Fibroblast of skin of left quadriceps (primary cell): ENCODE results near the gene DNAJA1.

Experiments
- DNase-seq, 2 experiments: peaks; one replicate each; pipeline ENCODE4 v3.0.0-alpha.2; 2013; ENCODE audit warnings: low read depth in 2 of 2

The DNAJA1 gene

DNA sequence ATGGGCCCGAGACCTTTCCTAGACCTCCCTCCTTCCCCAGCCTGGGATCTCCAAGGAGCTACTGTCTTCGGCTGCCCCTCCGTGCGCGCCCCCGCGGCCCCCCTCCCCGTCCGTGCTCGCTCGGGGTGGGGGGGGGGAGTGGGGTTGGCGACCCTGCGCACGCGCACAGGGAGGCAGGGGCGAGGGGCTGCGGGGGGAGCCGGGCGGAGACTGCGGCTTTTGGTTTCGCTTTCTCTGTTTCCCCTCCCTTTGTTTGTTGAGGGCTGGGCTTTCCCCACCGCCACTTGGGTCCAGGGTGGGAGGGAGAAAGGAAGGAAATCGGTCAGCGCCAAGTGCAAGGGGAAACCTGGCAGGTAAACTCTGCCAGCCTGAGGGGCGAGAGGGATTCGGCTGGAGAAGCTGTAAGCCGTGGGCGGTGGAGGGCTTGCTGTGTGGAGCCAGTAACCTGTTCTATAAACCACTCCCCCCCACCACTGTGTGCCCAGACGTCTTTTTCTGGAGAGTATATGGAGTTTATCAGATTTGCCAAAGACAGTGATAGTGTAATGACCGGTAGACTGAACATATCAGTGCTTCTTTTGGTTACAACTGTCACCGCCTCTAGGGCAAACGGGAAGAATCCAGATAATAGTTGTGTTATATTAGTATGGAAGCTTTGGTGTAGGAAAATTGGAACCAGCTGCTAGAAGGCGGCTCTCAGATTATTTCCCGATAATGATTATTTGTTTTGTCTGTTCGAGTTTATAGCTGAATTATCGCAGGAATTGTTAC lies 684 bp downstream of the DNAJA1 start:
- no peak for DNase-seq

DNA sequence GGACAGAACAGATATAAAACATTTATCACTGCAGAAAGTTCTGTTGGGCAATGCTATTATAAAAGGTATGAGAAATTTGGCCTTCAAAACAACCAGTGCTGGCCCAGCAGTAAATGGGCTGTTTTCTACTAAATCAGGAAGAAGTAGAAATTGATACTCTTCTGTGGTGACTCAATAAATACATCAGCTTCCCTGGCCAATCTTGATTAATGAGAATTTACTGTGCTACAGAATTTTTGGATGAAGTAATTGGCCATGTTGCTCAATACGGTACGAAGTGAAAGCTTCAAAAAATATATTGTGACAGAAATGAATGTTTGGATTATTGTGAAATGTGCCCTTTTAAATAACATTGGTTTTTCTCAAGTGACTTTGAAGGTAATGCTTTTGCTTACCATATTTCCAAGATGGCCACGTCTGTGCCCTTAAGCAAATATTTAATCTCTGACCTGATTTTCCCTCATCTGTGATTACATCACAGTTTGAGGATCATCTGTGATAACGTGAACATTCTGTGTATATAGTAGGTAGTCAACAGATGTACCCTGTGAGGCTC lies 4.2 kb downstream of the DNAJA1 start:
- DNase-seq = no peak

DNA sequence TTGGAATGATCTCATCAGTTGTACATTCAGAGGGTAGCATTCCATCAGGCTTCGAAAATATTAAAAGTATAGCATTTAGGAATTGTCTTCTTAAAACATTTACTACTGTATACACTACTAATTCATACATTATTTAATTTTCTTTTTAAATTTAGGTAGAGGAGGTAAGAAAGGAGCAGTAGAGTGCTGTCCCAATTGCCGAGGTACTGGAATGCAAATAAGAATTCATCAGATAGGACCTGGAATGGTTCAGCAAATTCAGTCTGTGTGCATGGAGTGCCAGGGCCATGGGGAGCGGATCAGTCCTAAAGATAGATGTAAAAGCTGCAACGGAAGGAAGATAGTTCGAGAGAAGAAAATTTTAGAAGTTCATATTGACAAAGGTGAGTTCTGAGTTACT lies 5.2 kb downstream of the DNAJA1 start:
- no peak for DNase-seq

DNA sequence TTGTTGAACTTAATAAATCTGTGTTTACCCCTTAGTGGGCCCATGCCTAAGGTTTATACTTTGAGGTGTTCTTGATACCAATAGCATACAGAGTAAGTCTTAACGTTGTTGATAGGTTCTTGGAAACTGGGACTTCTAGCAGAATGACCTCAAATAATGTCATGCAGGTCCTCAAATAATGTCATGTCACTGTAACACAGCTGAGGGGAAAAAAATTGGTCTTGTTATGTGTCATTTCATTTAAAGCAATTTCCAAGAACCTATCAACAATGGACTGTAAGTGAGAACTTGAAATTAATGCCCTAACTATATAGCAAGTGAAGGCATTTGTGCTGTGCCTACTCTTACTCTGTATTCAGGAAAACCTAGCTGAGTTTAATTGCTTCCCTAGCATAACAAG lies 7.2 kb downstream of the DNAJA1 start:
- no peak for DNase-seq

DNA sequence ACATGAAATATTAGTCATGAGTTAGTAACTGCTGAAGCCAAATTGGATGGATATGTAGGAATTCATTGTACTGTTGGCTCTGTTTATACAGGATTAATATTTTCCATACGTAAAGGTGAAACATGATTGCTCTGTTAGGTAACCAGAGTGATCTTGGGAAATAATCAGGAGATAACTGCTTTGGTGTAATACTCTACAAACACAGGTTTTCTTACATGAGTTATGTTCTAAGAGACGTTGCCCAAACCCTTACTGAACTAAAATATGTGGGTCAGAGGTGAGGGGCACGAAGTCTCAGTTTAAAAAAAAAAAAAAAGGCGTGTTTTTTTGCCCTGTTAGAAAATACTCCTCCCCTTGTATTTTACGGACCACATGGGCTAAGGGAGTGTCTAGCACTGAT lies 7.8 kb downstream of the DNAJA1 start:
- DNase-seq = no peak

DNA sequence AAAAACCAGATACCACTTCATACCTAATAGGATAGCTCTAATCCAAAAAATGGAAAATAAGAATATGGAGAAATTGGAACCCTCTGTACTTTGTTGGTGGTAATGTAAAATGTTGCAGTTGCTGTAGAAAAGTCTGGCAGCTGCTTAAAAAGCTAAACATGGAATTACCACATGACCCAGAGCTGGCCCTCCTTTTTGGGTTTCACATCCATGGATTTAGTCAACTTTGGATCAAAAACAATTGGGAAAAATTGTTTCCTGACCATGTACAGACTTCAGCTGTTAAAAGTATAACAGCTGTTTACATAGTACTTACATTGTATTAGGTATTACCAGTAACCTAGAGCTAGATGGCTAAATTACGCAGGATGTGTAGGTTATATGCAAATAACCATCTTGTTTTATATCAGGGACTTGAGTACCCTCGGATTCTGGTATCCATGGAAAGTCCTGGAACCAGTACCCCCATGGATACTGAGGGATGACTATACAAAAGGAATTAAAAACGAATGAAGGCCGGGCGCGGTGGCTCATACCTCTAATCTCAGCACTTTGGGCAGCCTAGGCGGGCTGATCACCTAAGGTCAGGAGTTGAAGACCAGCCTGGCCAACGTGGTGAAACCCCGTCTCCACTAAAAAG lies 15.8 kb downstream of the DNAJA1 start:
- DNase-seq = no peak

DNA sequence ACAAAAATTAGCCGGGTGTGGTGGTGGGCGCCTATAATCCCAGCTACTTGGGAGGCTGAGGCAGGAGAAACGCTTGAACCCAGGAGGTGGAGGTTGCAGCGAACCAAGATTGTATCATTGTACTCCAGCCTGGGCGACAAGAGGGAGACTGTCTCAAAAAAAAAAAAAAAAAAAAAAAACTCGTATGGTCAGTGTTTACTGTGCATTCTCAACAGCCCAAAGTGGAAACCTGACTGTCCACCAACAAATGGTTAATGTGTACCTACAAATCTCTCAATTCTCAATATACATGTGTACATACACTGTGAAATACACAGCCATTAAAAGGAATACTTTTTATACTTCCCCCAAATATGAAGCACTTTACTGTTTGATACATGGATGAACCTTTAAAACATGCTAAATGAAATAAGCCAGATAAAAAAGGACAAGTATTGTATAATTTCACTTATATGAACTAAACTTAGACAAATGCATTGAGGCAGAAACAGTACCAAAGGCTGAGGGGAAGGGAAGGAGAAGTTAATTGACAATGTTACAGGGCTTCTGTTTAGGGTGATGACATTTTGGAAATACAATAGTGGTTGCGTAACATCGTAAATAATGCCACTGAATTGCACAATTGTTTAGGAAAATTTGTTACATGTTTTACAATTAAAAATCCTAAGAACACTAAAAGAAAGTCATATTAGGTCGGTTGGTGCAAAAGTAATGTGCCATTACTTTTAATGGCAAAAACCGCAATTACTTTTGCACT lies 16.5 kb downstream of the DNAJA1 start:
- no peak for DNase-seq

DNA sequence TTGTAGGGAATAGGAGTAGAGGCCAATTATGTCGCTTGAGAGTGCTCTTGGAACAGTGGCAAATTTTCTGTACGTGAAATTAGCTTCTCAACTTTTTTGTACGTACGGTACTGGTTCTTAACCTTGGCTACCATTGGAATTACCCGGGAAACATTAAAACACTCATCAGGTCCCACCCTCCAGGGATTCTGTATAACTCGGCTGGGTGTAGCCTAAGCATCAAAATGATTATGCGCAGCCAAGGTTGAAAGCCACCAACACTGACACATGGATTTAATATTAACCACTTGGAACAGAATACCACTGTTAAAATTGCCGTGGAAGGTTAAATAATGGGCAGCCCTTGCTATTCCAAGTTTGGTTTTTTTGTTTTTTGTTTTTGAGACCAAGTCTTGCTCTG lies 17.4 kb downstream of the DNAJA1 start:
- DNase-seq = no peak

DNA sequence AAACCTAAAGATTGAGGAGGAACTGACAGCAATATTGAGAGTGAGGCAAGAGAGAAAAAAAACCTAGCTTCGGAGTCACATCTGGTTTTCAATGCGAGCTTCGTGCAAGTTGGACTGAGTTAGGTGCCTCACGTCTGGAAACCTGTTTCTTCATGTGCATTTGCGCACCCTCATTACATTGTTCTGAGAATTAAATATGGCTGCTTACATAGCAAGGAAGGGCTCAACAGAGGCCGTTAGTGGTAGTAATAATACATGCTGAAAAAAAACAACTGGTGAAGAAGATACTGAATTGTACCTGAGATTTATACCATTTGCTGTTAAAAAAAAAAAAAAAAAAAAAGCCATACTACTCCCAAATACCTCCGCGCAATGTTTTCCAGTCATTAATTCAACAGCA lies 18.6 kb downstream of the DNAJA1 start:
- DNase-seq = no peak

DNA sequence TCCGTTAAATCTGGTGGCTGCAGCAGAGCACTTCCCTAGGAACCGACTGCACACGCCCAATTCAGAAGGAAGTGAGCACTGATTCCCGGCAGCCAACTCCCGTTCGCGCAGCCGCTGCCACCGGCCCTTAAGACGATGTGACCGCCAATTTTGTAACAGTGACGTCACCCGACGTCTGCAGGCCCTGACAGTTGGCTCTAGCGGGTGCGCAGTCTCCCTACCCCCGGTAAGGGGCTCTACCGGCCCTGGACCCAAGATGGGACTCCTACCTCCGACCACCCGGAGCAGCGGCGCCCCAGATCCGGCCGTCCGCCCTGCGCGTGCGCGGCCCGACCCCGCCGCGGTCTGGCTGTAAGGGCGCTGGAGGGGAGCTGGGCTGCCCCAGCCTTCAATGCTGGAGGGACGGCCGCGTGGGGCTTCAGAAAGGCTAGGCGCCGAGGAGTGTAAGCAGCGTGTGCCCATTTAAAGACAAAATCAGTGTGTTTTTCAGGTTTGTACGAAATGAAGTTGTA lies 19.1 kb downstream of the DNAJA1 start:
- DNase-seq = peak; percentile 60 to 74

DNA sequence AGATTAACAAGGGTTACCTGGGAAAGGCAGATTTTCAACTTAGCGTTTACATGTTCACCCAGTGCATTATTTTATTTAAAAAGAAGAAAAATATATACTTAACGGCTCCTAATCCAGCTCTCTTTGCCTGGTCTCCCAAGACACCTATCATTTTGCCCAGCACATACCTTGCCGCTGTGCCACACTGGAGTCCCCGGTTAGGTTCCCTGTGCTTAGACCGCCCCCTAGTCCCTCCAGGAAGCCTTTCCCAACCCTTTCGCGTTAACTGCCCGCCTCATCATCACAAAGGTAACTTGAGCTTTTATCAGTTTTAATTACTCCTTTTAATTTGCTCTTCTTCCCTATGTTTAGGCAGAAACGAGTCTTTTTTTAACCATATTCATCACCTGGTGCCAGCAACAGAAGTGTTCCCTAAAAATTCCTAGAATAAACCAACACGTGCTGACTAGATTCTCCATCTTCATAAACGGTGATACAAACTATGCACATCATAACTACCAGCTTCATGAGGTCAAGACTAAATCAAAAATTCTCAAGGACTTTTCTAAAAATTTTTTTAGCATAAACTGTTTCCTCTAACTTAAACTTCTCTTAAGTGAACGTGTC lies 19.7 kb downstream of the DNAJA1 start:
- DNase-seq = no peak

DNA sequence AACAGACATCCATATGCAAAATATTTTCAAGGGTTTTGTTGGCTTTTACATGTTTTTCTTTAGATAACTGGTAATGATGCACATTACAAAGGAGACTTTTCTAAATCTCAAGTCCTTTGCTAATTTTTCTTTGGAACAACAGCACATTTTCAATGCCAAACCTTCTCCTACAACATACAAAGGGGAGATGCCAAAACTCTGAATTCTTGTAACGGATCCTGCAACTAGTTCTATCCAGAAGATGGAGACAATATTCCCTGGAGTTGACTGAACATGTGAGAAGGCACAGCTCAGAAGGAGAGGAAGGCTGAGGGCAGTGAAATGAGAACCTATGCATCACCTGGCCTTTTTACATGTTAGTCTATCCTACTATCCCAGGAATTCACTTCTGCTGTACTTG lies 21.0 kb downstream of the DNAJA1 start:
- DNase-seq = no peak

DNA sequence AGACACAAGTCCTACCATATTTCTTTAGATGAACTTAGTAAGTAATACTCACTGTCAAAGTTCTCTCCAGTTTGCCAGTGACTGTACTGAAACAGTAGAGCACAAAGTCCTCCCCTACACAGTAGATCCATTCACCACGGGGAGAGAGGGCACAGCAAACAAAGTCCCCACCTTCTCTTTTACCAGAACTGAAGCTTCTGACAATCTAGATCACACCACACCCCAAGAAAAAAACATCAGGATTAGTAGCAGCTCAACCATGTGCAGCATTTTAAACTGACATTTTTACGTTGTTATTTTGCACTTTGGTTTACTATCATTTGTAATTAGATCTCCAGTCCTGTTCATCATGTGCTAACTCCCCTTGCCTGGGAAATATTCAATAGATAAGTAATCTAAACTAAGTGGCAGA lies 23.0 kb downstream of the DNAJA1 start:
- DNase-seq = no peak

DNA sequence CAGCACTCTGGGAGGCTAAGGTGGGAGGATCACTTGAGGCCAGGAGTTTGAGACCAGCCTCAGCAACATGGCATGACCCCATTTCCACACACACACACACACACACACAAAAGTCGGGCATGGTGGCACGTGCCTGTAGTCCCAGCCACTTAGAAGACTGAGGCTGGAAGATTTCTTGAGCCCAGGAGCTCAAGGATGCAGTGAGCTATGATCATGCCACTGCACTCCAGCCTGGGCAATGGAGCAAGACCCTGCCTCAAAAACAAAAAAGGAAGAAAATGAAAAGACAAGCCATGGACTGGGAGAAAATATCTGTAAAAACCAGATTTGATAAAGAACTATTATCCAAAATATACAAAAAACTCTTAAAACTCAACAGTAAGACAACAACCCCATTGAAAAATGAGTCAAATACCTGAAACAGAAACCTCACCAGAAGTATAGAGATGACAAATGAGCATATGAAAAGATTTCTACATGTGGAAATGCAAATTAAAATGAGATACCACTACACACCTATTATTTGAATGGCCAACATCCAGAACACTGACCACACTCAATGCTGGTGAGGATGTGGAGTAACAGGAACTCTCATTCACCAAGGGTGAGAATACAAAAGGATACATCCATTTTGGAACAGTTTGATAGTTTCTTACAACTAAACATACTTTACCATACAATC lies 24.7 kb downstream of the DNAJA1 start:
- DNase-seq = no peak

DNA sequence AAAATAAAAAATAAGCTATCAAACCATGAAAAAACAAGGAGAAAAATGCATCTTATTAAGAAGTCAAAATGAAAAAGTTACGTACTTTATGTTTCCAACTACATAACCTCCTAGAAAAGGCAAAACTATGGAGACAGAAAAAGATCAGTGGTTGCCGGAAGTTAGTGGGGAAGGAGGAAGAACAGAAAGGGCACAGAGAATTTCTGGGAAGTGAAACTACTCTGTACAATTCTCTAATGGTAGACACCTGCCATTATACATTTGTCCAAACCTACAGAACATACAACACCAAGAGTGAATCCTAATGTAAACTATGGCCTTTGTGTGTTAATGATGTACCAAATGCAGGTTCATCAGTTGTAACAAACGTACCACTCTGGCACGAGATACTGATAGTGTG lies 26.1 kb downstream of the DNAJA1 start:
- DNase-seq = no peak

DNA sequence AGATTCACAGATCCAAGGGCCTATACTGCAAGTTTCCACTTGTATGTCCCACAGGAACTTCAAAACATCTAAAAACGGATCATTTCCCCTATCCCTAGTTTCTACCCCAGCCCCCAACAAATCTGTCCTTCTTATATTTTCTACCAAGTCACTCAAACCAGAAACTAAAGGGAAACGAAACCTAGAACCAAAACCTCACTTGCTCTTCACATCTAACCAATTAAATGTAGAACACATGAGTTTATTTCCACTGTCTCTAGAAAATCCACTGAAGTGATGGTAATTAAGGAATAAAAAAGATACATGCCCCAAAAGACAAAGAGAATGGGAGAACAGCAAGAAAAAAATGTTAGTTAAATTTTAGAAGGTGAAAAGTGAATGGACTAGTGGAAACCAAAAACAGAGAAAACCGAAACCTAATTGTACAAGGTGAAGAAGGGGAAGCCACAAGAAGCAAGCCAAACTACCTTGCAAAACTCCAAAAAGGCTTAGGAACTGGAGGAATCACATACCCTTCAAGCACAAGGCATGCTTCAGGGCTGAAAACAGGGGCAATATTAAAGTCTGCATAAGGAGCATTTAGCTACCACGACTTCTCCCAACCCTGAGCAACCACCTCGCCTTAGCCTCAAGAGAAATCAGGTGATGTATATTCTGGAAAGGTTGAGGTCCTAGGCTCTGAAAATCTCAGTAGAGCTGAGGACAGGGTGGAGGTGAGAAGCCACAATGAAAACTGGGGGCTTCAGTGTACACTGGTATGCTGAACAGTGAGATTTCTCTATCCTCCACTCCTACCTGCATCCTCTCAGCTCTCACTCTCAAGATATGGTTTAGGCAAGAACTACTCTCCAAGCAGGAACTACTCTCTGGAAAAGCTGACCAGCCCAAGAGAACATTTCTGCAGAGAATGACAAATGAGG lies 40.3 kb downstream of the DNAJA1 start:
- DNase-seq = no peak

DNA sequence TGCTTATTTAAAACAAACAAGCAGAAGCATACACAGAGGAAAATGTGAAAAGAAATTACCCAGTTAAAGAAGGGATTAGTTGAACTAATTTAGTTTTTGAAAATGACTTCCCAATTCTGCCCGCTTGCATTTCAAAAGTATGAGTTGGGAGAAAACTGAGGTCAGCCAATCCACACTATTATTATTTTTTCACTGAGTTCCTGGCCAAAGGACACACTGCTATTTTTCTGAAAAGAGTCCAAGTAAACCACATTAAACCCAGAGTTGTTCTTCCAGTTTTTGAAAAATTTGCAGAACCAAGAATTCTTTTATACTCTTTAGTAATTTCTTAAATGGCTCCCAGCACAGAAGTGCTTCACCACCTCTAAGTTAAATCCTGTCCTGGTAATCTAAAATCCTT lies 43.9 kb downstream of the DNAJA1 start:
- no peak for DNase-seq

DNA sequence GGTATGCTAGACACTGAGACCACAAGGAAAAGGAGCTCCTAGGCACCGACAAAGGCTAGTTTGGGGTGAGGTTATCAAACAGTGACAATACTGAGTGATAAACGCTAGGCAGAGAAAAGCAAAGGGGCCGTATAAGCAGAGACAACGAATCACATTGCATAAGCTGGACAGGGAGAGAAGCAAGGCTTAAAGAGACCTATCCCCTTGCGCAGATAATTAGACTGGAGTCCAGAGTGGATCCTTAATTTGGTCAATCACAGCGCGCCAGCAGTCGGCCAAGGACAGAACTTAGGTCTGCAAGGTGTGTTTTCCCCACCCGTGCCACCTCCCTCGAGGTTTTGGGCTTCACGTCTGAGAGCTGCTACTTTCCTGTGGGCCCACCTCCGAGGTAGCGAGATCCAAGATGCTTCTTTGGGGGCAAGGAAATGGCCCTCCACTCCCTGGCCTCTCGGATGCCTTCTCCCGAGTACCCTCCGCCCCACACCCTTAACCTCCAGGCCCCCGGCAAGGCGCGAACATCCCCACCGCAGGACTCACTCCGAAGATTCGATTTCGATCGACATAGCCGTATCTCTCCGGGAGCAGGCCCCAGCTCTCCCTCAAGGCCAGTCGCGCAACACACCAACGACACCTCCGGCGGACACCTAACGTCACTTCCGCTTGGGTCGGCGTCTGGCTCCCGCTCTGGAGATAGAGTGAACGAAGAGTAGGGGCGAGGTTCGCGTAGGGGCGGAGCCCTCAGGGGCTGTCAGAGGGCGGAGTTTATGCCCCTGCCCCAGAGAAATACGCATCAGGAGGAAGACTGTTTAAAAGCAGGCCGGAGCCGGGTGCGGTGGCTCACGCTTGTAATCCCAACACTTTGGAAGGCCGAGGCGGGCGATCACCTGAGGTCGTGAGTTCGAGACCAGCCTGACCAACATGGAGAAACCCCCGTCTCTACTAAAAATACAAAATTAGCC lies 51.3 kb downstream of the DNAJA1 start, which contains the start of gene SMU1:
TSS of gene SMU1 (minus strand) at position 629 of the 959 bp plus-strand sequence. CDS start at position 563, 66 bp downstream.
- DNase-seq = peak; percentile 95

DNA sequence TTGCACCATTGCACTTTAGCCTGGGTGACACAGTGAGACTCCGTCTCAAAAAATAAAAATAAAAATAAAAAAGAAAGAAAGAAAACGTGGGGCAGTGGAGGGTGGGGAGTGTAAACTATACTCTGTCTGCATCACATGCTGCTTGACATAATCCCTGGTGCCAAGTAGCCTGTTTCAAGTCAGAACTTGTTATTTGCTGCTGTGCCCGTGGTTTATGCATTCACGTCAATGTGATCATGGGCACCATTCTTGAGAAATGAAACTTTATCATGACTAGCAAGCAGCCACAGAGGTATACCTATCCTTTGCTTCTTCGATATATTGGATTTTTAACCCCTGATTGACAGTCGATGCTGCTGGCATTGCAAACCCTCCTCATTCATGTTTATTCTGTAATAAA lies 55.5 kb downstream of the DNAJA1 start:
- no peak for DNase-seq
